VCaP (cell line): ENCODE measurements around the gene CCDC88B.

Experiments used
- H3K27ac ChIP-seq: fragments of 450-650 bp; 2 replicates; pipeline ENCODE4 v1.5.1; 2017
- CTCF ChIP-seq: fragments of 450-650 bp; conservative IDR thresholded peaks from 2 replicates; pipeline ENCODE4 v1.5.1; 2017; ENCODE audit warnings: mild to moderate bottlenecking, moderate library complexity

CCDC88B gene

GRCh38 chr11:64396079-64396591, 56.1 kb downstream of the CCDC88B start:
- TF ChIP-seq CTCF, result no peak
- no peak overlapping the region for H3K27ac ChIP-seq

GRCh38 chr11:64400102-64400501, 60.1 kb downstream of the CCDC88B start:
- peak overlapping the region; percentile 69 for H3K27ac ChIP-seq
- no peak for TF ChIP-seq CTCF

- no peak for TF ChIP-seq CTCF
- peak overlapping the region; percentile 69 for H3K27ac ChIP-seq
Measured at GRCh38 chr11:64400667-64401066, 60.7 kb downstream of the CCDC88B start.

- no peak overlapping the region; the same call in 1 of the 2 replicates for H3K27ac ChIP-seq
- TF ChIP-seq CTCF, result no peak
Measured at GRCh38 chr11:64401775-64402174, 61.8 kb downstream of the CCDC88B start.

GRCh38 chr11:64403106-64403505, 63.1 kb downstream of the CCDC88B start:
- no peak for TF ChIP-seq CTCF
- H3K27ac ChIP-seq, result peak overlapping the region; percentile 1; the same call in 1 of the 2 replicates

GRCh38 chr11:64406221-64406946, 66.4 kb downstream of the CCDC88B start:
- H3K27ac ChIP-seq, result no peak overlapping the region
- TF ChIP-seq CTCF, result no peak
